GM19395 (cell line): ENCODE measurements around the gene ZNF354C.
"Not testable (repeated sequence)": the region's sequence is repeated elsewhere in the genome, so short reads cannot be mapped to it uniquely, and the experiment has no call there.

Experiments
- ATAC-seq: cut with Tn5 transposase; IDR thresholded peaks from one replicate; pipeline ENCODE4 v1.9.1; 2021; ENCODE audit warnings: mild to moderate bottlenecking, moderate library complexity; ENCODE audit not compliant: unreplicated experiment

ZNF354C gene

GRCh38 chr5:179060116-179061008, at the start of gene ZNF354C:
TSS of gene ZNF354C (plus strand) at chr5:179060373. CDS start at chr5:179062069, 1,696 bp downstream.
- peak; percentile 77 for ATAC-seq

- peak; percentile 90 for ATAC-seq
Observed at GRCh38 chr5:179023528-179024189, 36.5 kb upstream of the ZNF354C start, which contains the start of gene ZNF879. TSS of gene ZNF879 (plus strand) at chr5:179023804. CDS start at chr5:179025005, 1,201 bp downstream.

- no peak for ATAC-seq
Observed at GRCh38 chr5:179033004-179033580, 27.1 kb upstream of the ZNF354C start.

- ATAC-seq: no peak
Observed at GRCh38 chr5:179044765-179045164, 15.4 kb upstream of the ZNF354C start.

DNA sequence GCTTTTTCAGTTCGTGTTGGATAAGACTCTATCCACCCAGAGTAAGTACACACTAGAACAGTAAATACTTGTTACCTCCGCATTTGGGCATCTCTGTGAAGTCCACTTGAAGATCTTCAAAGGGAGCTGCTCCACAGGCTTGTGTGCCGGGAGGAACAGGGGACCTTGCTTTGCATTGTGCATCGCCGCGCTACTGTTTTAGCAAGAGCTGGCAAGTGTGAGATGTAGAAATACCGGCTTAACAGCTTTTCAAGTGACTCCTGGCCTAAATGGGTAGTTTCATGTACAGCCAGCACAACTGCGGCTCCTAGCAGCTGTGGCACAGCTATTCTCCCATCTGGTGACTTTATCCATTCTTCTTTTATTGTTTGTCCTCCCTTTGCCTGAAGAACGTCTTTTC, 8.4 kb upstream of the ZNF354C start:
- ATAC-seq: no peak

DNA sequence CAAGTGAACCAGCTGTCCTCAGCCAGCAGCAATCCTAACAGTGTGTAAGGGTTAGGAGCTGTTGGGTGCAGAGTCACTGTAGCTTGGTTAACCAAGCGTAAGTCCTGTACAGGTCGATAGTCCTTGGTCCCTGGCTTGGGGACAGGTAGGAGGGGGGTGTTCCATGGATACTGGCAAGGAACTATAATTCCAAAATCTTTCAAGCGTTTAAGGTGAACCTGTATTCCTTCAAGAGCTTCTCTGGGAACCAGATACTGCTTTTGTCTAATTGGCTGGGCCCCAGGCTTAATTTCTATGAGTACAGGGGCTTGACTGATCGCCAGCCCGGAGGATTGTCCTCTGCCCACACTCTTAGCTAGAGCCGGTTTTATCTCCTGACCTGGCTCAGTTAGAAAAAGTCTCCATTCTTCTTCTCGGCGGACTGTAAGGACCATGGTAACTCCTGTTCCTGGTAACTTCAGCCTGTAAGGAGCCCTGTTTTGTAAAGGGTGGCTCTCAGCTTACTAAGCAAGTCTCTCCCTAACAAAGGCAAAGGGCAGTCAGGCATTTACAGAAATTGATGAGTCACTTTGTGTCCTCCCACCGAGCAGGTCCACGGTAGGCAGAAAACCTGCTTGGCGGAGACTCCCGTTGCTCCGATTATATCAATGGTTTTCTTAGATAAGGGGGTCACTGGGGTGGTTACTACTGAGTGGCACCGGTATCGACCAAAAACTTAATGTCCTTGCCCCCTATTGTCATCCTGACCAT, 6.0 kb upstream of the ZNF354C start:
- no peak for ATAC-seq

DNA sequence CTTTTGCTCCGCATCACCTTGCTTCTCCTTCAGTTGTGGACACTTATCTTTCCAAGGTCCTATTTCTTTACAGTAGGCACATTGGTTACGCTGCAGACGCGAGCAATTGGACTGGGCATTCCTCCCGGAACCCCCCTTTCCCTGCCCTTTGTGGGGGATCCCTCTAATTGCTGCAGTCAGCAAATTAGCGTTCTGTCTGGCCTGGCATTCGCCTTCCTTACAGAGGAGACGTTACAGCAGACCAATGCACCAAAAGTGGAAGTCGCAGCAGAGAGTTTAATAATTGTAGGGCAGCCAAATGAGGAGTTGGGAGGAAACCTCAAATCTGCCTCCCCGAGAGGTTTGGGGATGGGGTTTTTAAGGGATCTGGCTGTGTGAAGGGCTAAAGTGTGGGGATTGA, 5.3 kb upstream of the ZNF354C start:
- ATAC-seq: no peak

- no peak for ATAC-seq
Observed at GRCh38 chr5:179055436-179055835, 4.7 kb upstream of the ZNF354C start.

DNA sequence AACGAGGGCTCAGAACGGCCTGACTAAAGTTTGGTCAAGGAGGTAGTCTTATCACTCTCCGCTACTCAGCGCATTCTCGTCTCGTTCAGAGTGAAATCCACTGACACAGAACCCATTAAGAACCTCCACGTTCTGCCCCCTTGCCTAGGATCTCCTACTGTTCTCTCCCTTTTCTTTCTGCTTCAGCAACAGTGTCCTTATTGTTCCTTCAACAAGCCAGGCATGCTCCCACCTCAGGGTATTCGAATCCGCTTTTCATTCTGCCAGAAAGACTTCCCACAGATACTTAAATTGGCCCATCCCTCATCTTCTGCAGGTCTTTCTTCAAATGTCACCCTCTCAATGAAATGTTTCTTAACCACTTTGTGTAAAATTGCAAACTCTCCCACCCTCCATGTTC, 4.3 kb upstream of the ZNF354C start:
- no peak for ATAC-seq

DNA sequence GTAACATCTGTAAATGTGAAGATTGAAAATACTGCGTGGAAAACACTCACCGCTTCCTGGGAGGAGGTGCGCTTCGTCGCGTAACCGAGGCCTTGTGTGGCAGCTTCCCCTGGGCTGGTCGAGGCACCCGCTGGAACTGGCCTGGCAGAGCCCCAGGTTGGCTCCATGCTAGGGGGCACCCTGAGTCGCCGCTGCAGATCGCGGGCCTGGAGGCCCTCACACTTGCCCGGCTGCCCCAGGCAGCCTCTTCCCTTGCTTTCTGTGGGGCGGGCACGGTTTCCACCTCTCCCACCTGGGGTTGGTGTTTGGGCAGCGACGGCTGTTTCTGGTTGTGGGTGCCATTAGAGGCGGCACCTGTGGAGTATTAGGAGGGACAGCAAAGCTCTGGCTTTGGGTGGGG, 852 bp downstream of the ZNF354C start:
- no peak for ATAC-seq

DNA sequence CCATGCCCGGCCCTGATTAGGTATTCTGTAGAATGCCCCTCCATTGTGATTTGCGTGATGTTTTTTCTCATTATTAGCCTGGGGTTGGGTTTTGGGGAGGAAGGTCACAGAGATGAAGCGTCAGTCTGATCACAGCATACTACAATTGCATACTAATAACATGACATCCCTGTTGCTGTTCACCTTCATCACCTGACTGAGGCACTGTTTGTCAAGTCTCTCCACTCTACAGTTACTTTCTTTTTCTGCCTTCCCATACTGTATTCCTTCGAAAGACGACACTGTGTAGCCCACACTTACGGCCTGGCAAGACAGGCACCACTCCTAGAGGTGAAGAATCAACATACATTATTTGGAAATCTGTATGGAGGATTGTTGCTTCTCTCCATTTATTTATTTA, 5.5 kb downstream of the ZNF354C start:
- no peak for ATAC-seq

DNA sequence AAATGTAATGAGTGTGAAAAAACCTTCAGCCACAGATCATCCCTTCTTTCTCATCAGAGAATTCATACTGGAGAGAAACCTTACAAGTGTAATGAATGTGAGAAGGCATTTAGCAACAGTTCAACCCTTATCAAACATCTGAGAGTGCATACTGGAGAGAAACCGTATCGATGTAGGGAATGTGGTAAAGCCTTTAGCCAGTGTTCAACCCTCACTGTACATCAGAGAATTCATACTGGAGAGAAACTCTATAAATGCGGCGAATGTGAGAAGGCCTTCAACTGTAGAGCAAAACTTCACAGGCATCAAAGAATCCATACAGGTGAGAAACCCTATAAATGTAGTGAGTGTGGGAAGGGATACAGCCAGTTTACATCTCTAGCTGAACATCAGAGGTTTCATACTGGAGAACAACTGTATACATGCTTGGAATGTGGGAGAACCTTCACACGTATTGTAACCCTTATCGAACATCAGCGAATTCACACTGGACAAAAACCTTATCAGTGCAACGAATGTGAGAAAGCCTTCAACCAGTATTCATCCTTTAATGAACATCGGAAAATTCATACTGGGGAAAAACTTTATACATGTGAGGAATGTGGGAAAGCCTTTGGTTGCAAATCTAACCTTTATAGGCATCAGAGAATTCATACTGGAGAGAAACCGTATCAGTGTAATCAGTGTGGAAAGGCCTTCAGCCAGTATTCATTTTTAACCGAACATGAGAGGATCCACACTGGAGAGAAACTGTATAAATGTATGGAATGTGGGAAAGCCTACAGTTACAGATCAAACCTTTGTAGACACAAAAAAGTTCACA, 19.2 kb downstream of the ZNF354C start:
- no peak for ATAC-seq

GRCh38 chr5:179080724-179081123, 20.6 kb downstream of the ZNF354C start:
- ATAC-seq: no peak

- no peak for ATAC-seq
Observed at GRCh38 chr5:179089502-179089901, 29.3 kb downstream of the ZNF354C start.

GRCh38 chr5:179101282-179101681, 41.1 kb downstream of the ZNF354C start:
- not testable (repeated sequence) for ATAC-seq

GRCh38 chr5:179110528-179110927, 50.4 kb downstream of the ZNF354C start:
- no peak for ATAC-seq

- no peak for ATAC-seq
Observed at GRCh38 chr5:179111267-179112207, 51.4 kb downstream of the ZNF354C start.

- ATAC-seq: no peak
Observed at GRCh38 chr5:179112469-179113142, 52.4 kb downstream of the ZNF354C start.
